ENCODE results near the gene GADD45B. TPM values are rescaled to one million over a fixed set of nuclear protein-coding genes. Genes with fewer than 3 reads are reported as not detected.

GADD45B gene
- total and polyA plus RNA-seq, 5 donors from 2014 or later = 53.4 to 191 (median 63.8) TPM

DNA sequence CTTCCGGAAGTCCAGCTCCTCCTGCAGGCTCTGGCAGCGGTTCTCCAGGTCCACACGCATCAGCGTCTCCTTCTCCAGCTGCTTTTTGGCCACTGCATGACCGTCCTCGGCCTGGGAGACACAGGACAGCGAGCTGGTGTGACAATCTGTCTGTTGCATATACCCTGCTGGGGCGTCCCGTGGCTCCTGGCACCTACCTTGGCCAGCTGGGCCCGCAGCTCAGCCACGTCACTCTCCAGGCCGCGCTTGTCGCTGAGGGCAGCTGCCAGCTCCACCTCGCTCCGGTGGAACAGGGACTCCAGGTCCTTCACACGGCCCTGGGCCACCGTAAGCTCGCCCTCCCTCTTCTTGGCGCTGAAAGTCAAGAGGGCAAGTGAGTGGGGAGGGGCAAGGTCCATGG lies 37.7 kb upstream of the GADD45B start:
- Mint-ChIP-seq H3K9me3 (no peaks in the 10 kb centered on the region), H3K27ac (peak overlapping the region in 1 of 3 donors; percentile 71), H3K36me3 (peaks cover 12% of the 10 kb centered on the region), H3K4me1 (peaks cover 0 to 3% (median 0%) of the 10 kb centered on the region in 4 donors), H3K4me3 (no peak overlapping the region), H3K27me3 (no peaks in the 10 kb centered on the region)
- Histone ChIP-seq H3K4me3 (ENCODE audit: low read depth, low read length) (no peak overlapping the region), H3K27ac (ENCODE audit: insufficient read depth, low read length, poor library complexity, severe bottlenecking) (no peak overlapping the region), H3K36me3 (ENCODE audit: control insufficient read depth, insufficient read depth, low read length) (peaks cover 2% of the 10 kb centered on the region), H3K27me3 (ENCODE audit: control insufficient read depth, insufficient read depth, low read length) (no peaks in the 10 kb centered on the region), H3K9me3 (ENCODE audit: control insufficient read depth in 2 of 2, low read length in 2 of 2) (no peaks in the 10 kb centered on the region), H3K4me1 (ENCODE audit: control insufficient read depth, insufficient read depth, low read length, poor library complexity, severe bottlenecking) (no peaks in the 10 kb centered on the region)
- ATAC-seq (ENCODE audit: low read depth in 2 of 2) = no peak
- no peak for DNase-seq

DNA sequence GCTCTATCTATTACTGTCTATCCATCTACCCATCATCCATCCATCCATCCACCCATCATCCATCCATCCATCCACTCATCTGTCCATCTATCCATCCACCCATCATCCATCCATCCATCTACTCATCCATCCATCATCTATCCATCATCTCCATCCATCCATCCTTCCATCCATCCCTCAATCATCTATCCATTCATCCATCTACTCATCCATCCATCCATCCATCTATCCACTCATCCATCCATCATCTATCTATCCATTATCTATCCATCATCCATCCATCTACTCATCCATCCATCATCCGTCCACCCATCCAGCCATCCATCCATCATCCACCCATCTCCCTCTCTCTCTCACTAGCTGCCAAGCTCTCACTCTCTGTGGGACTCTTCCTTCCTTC lies 35.4 kb upstream of the GADD45B start:
- Histone ChIP-seq H3K27ac (ENCODE audit: insufficient read depth, low read length, poor library complexity, severe bottlenecking) (no peak overlapping the region), H3K9me3 (ENCODE audit: control insufficient read depth in 2 of 2, low read length in 2 of 2) (no peaks in the 10 kb centered on the region), H3K36me3 (ENCODE audit: control insufficient read depth, insufficient read depth, low read length) (peaks cover 7% of the 10 kb centered on the region), H3K27me3 (ENCODE audit: control insufficient read depth, insufficient read depth, low read length) (no peaks in the 10 kb centered on the region), H3K4me3 (ENCODE audit: low read depth, low read length) (no peak overlapping the region), H3K4me1 (ENCODE audit: control insufficient read depth, insufficient read depth, low read length, poor library complexity, severe bottlenecking) (no peaks in the 10 kb centered on the region)
- H3K4me1 Mint-ChIP-seq = peaks cover 0 to 6% (median 1%) of the 10 kb centered on the region in 4 donors
- DNase-seq (no peak), ATAC-seq (ENCODE audit: low read depth in 2 of 2) (no peak)
- H3K9me3 Mint-ChIP-seq = no peaks in the 10 kb centered on the region
- H3K27me3 Mint-ChIP-seq = no peaks in the 10 kb centered on the region
- peak overlapping the region; percentile 17 to 60 (median 32) for H3K27ac Mint-ChIP-seq
- peaks cover 11% of the 10 kb centered on the region for H3K36me3 Mint-ChIP-seq
- no peak overlapping the region for H3K4me3 Mint-ChIP-seq

- Histone ChIP-seq H3K36me3 (ENCODE audit: control insufficient read depth, insufficient read depth, low read length) (peaks cover 7% of the 10 kb centered on the region), H3K27ac (ENCODE audit: insufficient read depth, low read length, poor library complexity, severe bottlenecking) (no peak overlapping the region), H3K27me3 (ENCODE audit: control insufficient read depth, insufficient read depth, low read length) (no peaks in the 10 kb centered on the region), H3K4me1 (ENCODE audit: control insufficient read depth, insufficient read depth, low read length, poor library complexity, severe bottlenecking) (peaks cover 2% of the 10 kb centered on the region), H3K4me3 (ENCODE audit: low read depth, low read length) (no peak overlapping the region), H3K9me3 (ENCODE audit: control insufficient read depth in 2 of 2, low read length in 2 of 2) (no peaks in the 10 kb centered on the region)
- H3K27ac Mint-ChIP-seq = no peak overlapping the region
- ATAC-seq (ENCODE audit: low read depth in 2 of 2) = no peak
- H3K36me3 Mint-ChIP-seq = peaks cover 9% of the 10 kb centered on the region
- H3K9me3 Mint-ChIP-seq = no peaks in the 10 kb centered on the region
- H3K27me3 Mint-ChIP-seq = no peaks in the 10 kb centered on the region
- no peak overlapping the region for H3K4me3 Mint-ChIP-seq
- DNase-seq = no peak
- H3K4me1 Mint-ChIP-seq = peaks cover 0 to 6% (median 2%) of the 10 kb centered on the region in 4 donors
Measured at GRCh38 chr19:2441096-2441752, 34.7 kb upstream of the GADD45B start.

DNA sequence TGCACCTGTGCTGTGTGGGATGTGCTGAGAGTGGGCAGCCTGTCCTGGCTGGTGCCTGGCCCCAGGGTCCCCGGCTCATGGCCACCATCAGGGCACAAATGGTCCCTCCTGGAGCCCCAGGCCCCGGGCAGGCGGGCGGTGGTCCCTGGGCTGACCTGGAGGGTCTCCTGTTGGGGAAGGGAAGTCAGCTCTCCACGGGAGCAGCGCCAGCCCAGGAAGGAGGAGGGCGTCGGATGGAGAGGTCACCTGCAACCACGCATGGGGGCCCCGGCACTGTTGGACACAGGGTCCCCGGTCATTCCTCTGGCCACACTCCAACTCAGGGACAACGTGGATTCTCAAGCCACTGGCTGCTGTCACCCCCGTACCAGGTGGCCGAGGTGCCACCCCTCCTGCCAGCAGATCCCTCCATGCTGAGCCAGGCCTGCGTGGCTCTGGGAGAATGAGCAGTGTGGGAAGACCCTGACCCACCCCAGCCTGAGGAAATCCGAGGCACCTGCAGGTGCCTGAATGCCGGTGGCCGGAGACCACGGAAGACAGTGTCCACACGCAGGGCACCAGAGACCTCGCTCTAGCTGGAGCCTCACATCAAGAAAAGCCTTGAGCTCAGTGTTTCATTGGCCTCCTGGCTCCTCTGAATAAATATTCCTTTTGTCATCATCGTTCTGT lies 32.7 kb upstream of the GADD45B start:
- no peaks in the 10 kb centered on the region for H3K27me3 Mint-ChIP-seq
- ATAC-seq (ENCODE audit: low read depth in 2 of 2) (no peak), DNase-seq (no peak)
- peak overlapping the region in 2 of 3 donors; percentile 58 to 59 for H3K27ac Mint-ChIP-seq
- Histone ChIP-seq H3K4me1 (ENCODE audit: control insufficient read depth, insufficient read depth, low read length, poor library complexity, severe bottlenecking) (peaks cover 5% of the 10 kb centered on the region), H3K36me3 (ENCODE audit: control insufficient read depth, insufficient read depth, low read length) (peaks cover 7% of the 10 kb centered on the region), H3K9me3 (ENCODE audit: control insufficient read depth in 2 of 2, low read length in 2 of 2) (no peaks in the 10 kb centered on the region), H3K4me3 (ENCODE audit: low read depth, low read length) (no peak overlapping the region), H3K27ac (ENCODE audit: insufficient read depth, low read length, poor library complexity, severe bottlenecking) (no peak overlapping the region), H3K27me3 (ENCODE audit: control insufficient read depth, insufficient read depth, low read length) (no peaks in the 10 kb centered on the region)
- peaks cover 0 to 14% (median 6%) of the 10 kb centered on the region in 4 donors for H3K4me1 Mint-ChIP-seq
- no peak overlapping the region for H3K4me3 Mint-ChIP-seq
- H3K9me3 Mint-ChIP-seq = no peaks in the 10 kb centered on the region
- peaks cover 9% of the 10 kb centered on the region for H3K36me3 Mint-ChIP-seq

GRCh38 chr19:2443785-2444182 lies 32.1 kb upstream of the GADD45B start:
- Histone ChIP-seq H3K9me3 (ENCODE audit: control insufficient read depth in 2 of 2, low read length in 2 of 2) (no peaks in the 10 kb centered on the region), H3K4me3 (ENCODE audit: low read depth, low read length) (no peak overlapping the region), H3K27ac (ENCODE audit: insufficient read depth, low read length, poor library complexity, severe bottlenecking) (no peak overlapping the region), H3K4me1 (ENCODE audit: control insufficient read depth, insufficient read depth, low read length, poor library complexity, severe bottlenecking) (peaks cover 5% of the 10 kb centered on the region), H3K27me3 (ENCODE audit: control insufficient read depth, insufficient read depth, low read length) (no peaks in the 10 kb centered on the region), H3K36me3 (ENCODE audit: control insufficient read depth, insufficient read depth, low read length) (peaks cover 7% of the 10 kb centered on the region)
- peaks cover 9% of the 10 kb centered on the region for H3K36me3 Mint-ChIP-seq
- H3K9me3 Mint-ChIP-seq = no peaks in the 10 kb centered on the region
- peaks cover 0 to 15% (median 7%) of the 10 kb centered on the region in 4 donors for H3K4me1 Mint-ChIP-seq
- H3K27ac Mint-ChIP-seq = peak overlapping the region in 2 of 3 donors; percentile 58 to 59
- ATAC-seq (ENCODE audit: low read depth in 2 of 2) = no peak
- H3K27me3 Mint-ChIP-seq = no peaks in the 10 kb centered on the region
- DNase-seq = no peak
- no peak overlapping the region for H3K4me3 Mint-ChIP-seq

DNA sequence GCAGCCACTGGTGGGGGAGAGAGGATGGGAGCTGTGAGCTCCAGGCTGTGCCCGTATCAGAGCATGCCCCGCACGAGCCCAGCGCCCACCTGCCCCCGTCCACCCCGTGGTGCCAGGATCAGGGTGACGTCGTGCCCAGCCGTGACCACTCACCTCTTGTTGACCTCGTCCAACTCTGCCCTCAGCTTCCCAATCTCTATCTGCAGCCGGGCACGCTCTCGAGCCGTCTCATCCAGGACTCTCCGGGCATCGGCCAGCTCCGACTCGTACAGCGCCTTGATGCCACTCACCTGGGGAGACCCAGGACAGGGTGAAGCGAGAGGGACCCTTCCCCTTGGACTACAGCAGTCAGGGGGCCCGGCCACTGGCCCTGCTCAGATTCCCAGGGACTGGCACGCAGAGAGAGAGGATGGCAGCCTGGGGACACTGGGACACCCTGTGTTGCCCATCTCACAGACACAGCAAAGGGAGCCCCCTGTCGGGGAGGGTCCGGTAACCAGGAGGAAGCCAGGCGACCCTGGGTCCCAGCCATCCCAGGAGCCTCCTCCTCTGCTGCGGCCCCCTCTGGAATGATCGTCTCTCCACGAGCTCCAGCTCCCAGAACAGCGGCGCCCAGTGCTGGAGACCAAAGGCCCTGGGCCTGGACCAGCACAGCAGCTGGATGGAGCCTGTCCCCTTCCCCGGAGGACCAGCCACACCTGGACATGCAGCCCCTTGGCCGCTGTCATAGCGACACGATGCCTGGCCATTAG lies 31.5 kb upstream of the GADD45B start:
- peaks cover 9% of the 10 kb centered on the region for H3K36me3 Mint-ChIP-seq
- no peaks in the 10 kb centered on the region for H3K27me3 Mint-ChIP-seq
- Histone ChIP-seq H3K36me3 (ENCODE audit: control insufficient read depth, insufficient read depth, low read length) (peaks cover 7% of the 10 kb centered on the region), H3K27ac (ENCODE audit: insufficient read depth, low read length, poor library complexity, severe bottlenecking) (no peak overlapping the region), H3K9me3 (ENCODE audit: control insufficient read depth in 2 of 2, low read length in 2 of 2) (no peaks in the 10 kb centered on the region), H3K4me1 (ENCODE audit: control insufficient read depth, insufficient read depth, low read length, poor library complexity, severe bottlenecking) (peaks cover 5% of the 10 kb centered on the region), H3K27me3 (ENCODE audit: control insufficient read depth, insufficient read depth, low read length) (no peaks in the 10 kb centered on the region), H3K4me3 (ENCODE audit: low read depth, low read length) (no peak overlapping the region)
- no peak overlapping the region for H3K27ac Mint-ChIP-seq
- peaks cover 0 to 19% (median 8%) of the 10 kb centered on the region in 4 donors for H3K4me1 Mint-ChIP-seq
- no peaks in the 10 kb centered on the region for H3K9me3 Mint-ChIP-seq
- no peak for DNase-seq
- ATAC-seq (ENCODE audit: low read depth in 2 of 2) = no peak
- H3K4me3 Mint-ChIP-seq = no peak overlapping the region

- H3K9me3 ChIP-seq (ENCODE audit: control insufficient read depth in 2 of 2, low read length in 2 of 2) = no peaks in the 10 kb centered on the region
- no peaks in the 10 kb centered on the region for H3K27me3 ChIP-seq (ENCODE audit: control insufficient read depth, insufficient read depth, low read length)
- peaks cover 5% of the 10 kb centered on the region for H3K4me1 ChIP-seq (ENCODE audit: control insufficient read depth, insufficient read depth, low read length, poor library complexity, severe bottlenecking)
- ATAC-seq (ENCODE audit: low read depth in 2 of 2) (peak in 1 of 2 donors; percentile 52), DNase-seq (peak in 2 of 3 donors; percentile 22 to 52)
- Mint-ChIP-seq H3K27ac (peak overlapping the region; percentile 76 to 92 (median 91)), H3K27me3 (no peaks in the 10 kb centered on the region), H3K36me3 (peaks cover 7% of the 10 kb centered on the region), H3K9me3 (no peaks in the 10 kb centered on the region), H3K4me3 (peak overlapping the region in 2 of 4 donors; percentile 67 to 82), H3K4me1 (peaks cover 0 to 20% (median 10%) of the 10 kb centered on the region in 4 donors)
- no peak overlapping the region for H3K4me3 ChIP-seq (ENCODE audit: low read depth, low read length)
- H3K27ac ChIP-seq (ENCODE audit: insufficient read depth, low read length, poor library complexity, severe bottlenecking) = no peak overlapping the region
- peaks cover 7% of the 10 kb centered on the region for H3K36me3 ChIP-seq (ENCODE audit: control insufficient read depth, insufficient read depth, low read length)
Measured at GRCh38 chr19:2446381-2446780, 29.5 kb upstream of the GADD45B start.
